ENCODE measurements around the gene TDRD9.

DNA sequence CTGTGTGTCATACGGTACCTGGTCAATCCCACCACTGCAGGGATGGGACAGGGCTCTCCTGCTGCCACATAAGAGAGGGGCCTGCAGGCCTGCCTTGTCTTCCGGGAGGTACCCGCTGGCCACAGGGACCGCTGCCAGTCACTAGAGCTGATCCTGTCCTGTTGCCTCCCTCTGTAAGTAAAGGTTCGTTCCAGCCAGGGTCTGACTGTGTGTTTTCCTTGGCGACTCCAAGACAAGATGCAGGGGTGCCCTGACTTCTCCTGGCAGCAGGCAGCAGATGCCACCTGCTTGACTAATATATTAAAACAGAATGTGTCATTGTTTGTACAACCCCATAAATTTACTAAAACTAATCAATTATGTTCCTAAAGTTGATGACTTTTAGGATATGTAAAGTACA is 115.8 kb downstream of the TDRD9 start:
- TF ChIP-seq EZH2 (IDR thresholded peaks at IDR 0.05; ENCODE audit: insufficient read depth, poor library complexity, severe bottlenecking) = no peak
- TF ChIP-seq EZH2phosphoT487 (IDR thresholded peaks at IDR 0.05; ENCODE audit: insufficient read depth, low read depth) = no peak
